MM.1S (cell line): ENCODE measurements around the gene RNF217.
"Not testable (repeated sequence)": the region's sequence is repeated elsewhere in the genome, so short reads cannot be mapped to it uniquely, and the experiment has no call there.

Source experiments
- DNase-seq: peaks from one replicate; pipeline ENCODE4 v3.0.0-alpha.2; 2015
- H2AFZ ChIP-seq: fragments of 300-600 bp; sonication (generic); 2 replicates; pipeline ENCODE4 v1.6.0; 2016; ENCODE audit warnings: antibody characterized with exemption, low read length
- H3F3A ChIP-seq: fragments of 300-600 bp; sonication (generic); 2 replicates; pipeline ENCODE4 v1.6.1; 2016; ENCODE audit warnings: mild to moderate bottlenecking, antibody characterized with exemption, low read length, moderate library complexity, mixed read lengths; ENCODE audit not compliant: insufficient read depth
- H3K27ac ChIP-seq: fragments of 300-600 bp; sonication (generic); 2 replicates; pipeline ENCODE4 v1.5.1; 2016; ENCODE audit warnings: mild to moderate bottlenecking, low read length
- H3K27me3 ChIP-seq: fragments of 300-600 bp; sonication (generic); replicated peaks from 2 replicates; pipeline ENCODE4 v1.6.0; 2016; ENCODE audit warnings: low read length; ENCODE audit not compliant: insufficient read depth
- H3K36me3 ChIP-seq: fragments of 300-600 bp; sonication (generic); replicated peaks from 2 replicates; pipeline ENCODE4 v1.6.1; 2016; ENCODE audit warnings: mild to moderate bottlenecking, low read length, mixed read lengths; ENCODE audit not compliant: insufficient read depth
- H3K4me1 ChIP-seq: fragments of 300-600 bp; sonication (generic); 2 replicates; pipeline ENCODE4 v1.6.1; 2016; ENCODE audit warnings: low read length, mixed read lengths
- H3K4me2 ChIP-seq: fragments of 300-600 bp; sonication (generic); 2 replicates; pipeline ENCODE4 v1.6.0; 2016; ENCODE audit warnings: low read depth, low read length
- H3K4me3 ChIP-seq: fragments of 300-600 bp; sonication (generic); 2 replicates; pipeline ENCODE4 v1.5.1; 2016; ENCODE audit warnings: low read length, mixed read lengths
- H3K79me2 ChIP-seq: fragments of 300-600 bp; sonication (generic); 2 replicates; pipeline ENCODE4 v1.6.1; 2016; ENCODE audit warnings: mixed run types, low read length, mixed read lengths
- H3K9ac ChIP-seq: fragments of 300-600 bp; sonication (generic); 2 replicates; pipeline ENCODE4 v1.6.1; 2016; ENCODE audit warnings: low read length, mixed read lengths
- H3K9me2 ChIP-seq: fragments of 300-600 bp; sonication (generic); replicated peaks from 2 replicates; pipeline ENCODE4 v1.6.1; 2016; ENCODE audit warnings: mild to moderate bottlenecking, low read length, mixed read lengths; ENCODE audit not compliant: insufficient read depth
- H3K9me3 ChIP-seq: fragments of 300-600 bp; sonication (generic); replicated peaks from 2 replicates; pipeline ENCODE4 v1.6.1; 2016; ENCODE audit warnings: mild to moderate bottlenecking, low read length, mixed read lengths; ENCODE audit not compliant: insufficient read depth
- H4K20me1 ChIP-seq: fragments of 300-600 bp; sonication (generic); 2 replicates; pipeline ENCODE4 v1.6.1; 2016; ENCODE audit warnings: mild to moderate bottlenecking, low read length, moderate library complexity, mixed read lengths; ENCODE audit not compliant: insufficient read depth
- CTCF ChIP-seq: fragments of 300-600 bp; sonication (generic); IDR thresholded peaks from 2 replicates; pipeline ENCODE4 v1.5.1; 2016; ENCODE audit warnings: antibody characterized with exemption, low read length, mixed read lengths
- EZH2 ChIP-seq: fragments of 300-600 bp; sonication (generic); optimal IDR thresholded peaks from 2 replicates; pipeline ENCODE3; 2017; ENCODE audit warnings: low read depth, mild to moderate bottlenecking, antibody characterized with exemption, low read length, mixed read lengths
- EZH2phosphoT487 ChIP-seq: fragments of 300-600 bp; sonication (generic); IDR thresholded peaks from 2 replicates; pipeline ENCODE4 v1.6.1; 2018; ENCODE audit warnings: antibody characterized with exemption, low read length

RNF217 gene

GRCh38 chr6:124963831-124964763 is 1.9 kb downstream of the RNF217 start:
- Histone ChIP-seq H3K79me2 (no peaks in the 10 kb centered on the region), H3K4me2 (no peak overlapping the region), H3K9me2 (no peaks in the 10 kb centered on the region), H4K20me1 (no peaks in the 10 kb centered on the region), H3K36me3 (no peaks in the 10 kb centered on the region), H3K27me3 (no peaks in the 10 kb centered on the region), H2AFZ (no peak overlapping the region), H3K9me3 (no peaks in the 10 kb centered on the region), H3K4me1 (no peaks in the 10 kb centered on the region), H3K9ac (no peak overlapping the region), H3K27ac (no peak overlapping the region), H3K4me3 (no peak overlapping the region), H3F3A (no peaks in the 10 kb centered on the region)
- no peak for TF ChIP-seq EZH2
- TF ChIP-seq CTCF = no peak
- TF ChIP-seq EZH2phosphoT487 = no peak
- DNase-seq = no peak

GRCh38 chr6:124964764-124965105 is 2.5 kb downstream of the RNF217 start:
- DNase-seq = no peak
- Histone ChIP-seq H3F3A (no peaks in the 10 kb centered on the region), H3K36me3 (no peaks in the 10 kb centered on the region), H3K27ac (no peak overlapping the region), H2AFZ (no peak overlapping the region), H3K4me3 (no peak overlapping the region), H3K4me1 (no peaks in the 10 kb centered on the region), H3K9me2 (no peaks in the 10 kb centered on the region), H3K9me3 (no peaks in the 10 kb centered on the region), H4K20me1 (no peaks in the 10 kb centered on the region), H3K79me2 (no peaks in the 10 kb centered on the region), H3K9ac (no peak overlapping the region), H3K27me3 (no peaks in the 10 kb centered on the region), H3K4me2 (no peak overlapping the region)
- TF ChIP-seq EZH2phosphoT487 = no peak
- TF ChIP-seq CTCF = no peak
- no peak for TF ChIP-seq EZH2

GRCh38 chr6:124965424-124965850 is 3.2 kb downstream of the RNF217 start:
- not testable (repeated sequence) for H3K27ac ChIP-seq

GRCh38 chr6:124967444-124967843 is 5.2 kb downstream of the RNF217 start:
- Histone ChIP-seq H3K4me1 (no peaks in the 10 kb centered on the region), H3K9me3 (no peaks in the 10 kb centered on the region), H3K36me3 (no peaks in the 10 kb centered on the region), H3K9ac (no peak overlapping the region), H2AFZ (no peak overlapping the region), H3K27ac (no peak overlapping the region), H3K4me3 (no peak overlapping the region), H3K27me3 (no peaks in the 10 kb centered on the region), H3K9me2 (no peaks in the 10 kb centered on the region), H4K20me1 (no peaks in the 10 kb centered on the region), H3K4me2 (no peak overlapping the region), H3F3A (no peaks in the 10 kb centered on the region), H3K79me2 (no peaks in the 10 kb centered on the region)
- DNase-seq = no peak
- no peak for TF ChIP-seq CTCF
- TF ChIP-seq EZH2phosphoT487 = no peak
- no peak for TF ChIP-seq EZH2

More at GRCh38 chr6:124965424-124965850, 3.2 kb downstream of the RNF217 start:
- H3K4me3 ChIP-seq, H3F3A ChIP-seq, H4K20me1 ChIP-seq, H3K9me3 ChIP-seq, DNase-seq, H3K4me1 ChIP-seq, H3K9me2 ChIP-seq, H3K9ac ChIP-seq, H3K79me2 ChIP-seq, H3K4me2 ChIP-seq, H2AFZ ChIP-seq, H3K36me3 ChIP-seq, H3K27me3 ChIP-seq: not testable (repeated sequence)
